Activated CD8-positive, alpha-beta T cell treated with anti-CD3 and anti-CD28 coated beads for 36 hours (primary cell): ENCODE data around the gene UGT1A7. TPM values are rescaled to one million over a fixed set of nuclear protein-coding genes. Genes with fewer than 3 reads are reported as not detected.

Source experiments
- ATAC-seq: fragments of 200-7000 bp; cut with Tn5 transposase; one replicate; pipeline ENCODE4 v1.10.0; 2021; ENCODE audit warnings: mild to moderate bottlenecking, moderate library complexity
- CTCF ChIA-PET: fragments of 350-600 bp; sonication (Branson Sonifier 250); formaldehyde crosslinking; loops from one replicate; lab custom pipeline; 2021; ENCODE audit warnings: antibody characterized with exemption; lab: Charles Lee
- POLR2A ChIA-PET: fragments of 350-600 bp; sonication (Branson Sonifier 250); formaldehyde crosslinking; loops from one replicate; lab custom pipeline; 2021; ENCODE audit warnings: antibody characterized with exemption; lab: Charles Lee
- DNase-seq: peaks from one replicate; pipeline ENCODE4 v3.0.0-alpha.2; 2020
- H3K27ac Mint-ChIP-seq: one replicate; pipeline ENCODE4 v1.8.0; 2021; ENCODE audit warnings: mild to moderate bottlenecking, mixed read lengths
- H3K27me3 Mint-ChIP-seq: one replicate; pipeline ENCODE4 v1.8.0; 2021; ENCODE audit warnings: mixed read lengths
- H3K36me3 Mint-ChIP-seq: one replicate; pipeline ENCODE4 v1.8.0; 2021; ENCODE audit warnings: low read depth, mixed read lengths
- H3K4me1 Mint-ChIP-seq: one replicate; pipeline ENCODE4 v1.8.0; 2021; ENCODE audit warnings: low read depth, mixed read lengths
- H3K4me3 Mint-ChIP-seq: one replicate; pipeline ENCODE4 v1.8.0; 2021; ENCODE audit warnings: mild to moderate bottlenecking, moderate library complexity, mixed read lengths
- H3K9me3 Mint-ChIP-seq: one replicate; pipeline ENCODE4 v1.8.0; 2021; ENCODE audit warnings: mixed read lengths
- intact Hi-C: fragments of 100-400 bp; cut with micrococcal nuclease; formaldehyde crosslinking; loops from one replicate; pipeline ENCODE4 v1.10.0; 2022
- total RNA-seq, 2 experiments: library from RNA; stranded (reverse); gene quantifications; one replicate each; pipeline ENCODE4 v1.2.3, GENCODE V29; 2021
- TF ChIP-seq, protein P1 (sequence below): fragments of 200-600 bp; IDR thresholded peaks from one replicate; pipeline ENCODE4 v1.8.0; 2022; ENCODE audit warnings: antibody characterized with exemption, mild to moderate bottlenecking

The UGT1A7 gene
- total RNA-seq, 2 experiments from 2014 or later, result not detected

DNA sequence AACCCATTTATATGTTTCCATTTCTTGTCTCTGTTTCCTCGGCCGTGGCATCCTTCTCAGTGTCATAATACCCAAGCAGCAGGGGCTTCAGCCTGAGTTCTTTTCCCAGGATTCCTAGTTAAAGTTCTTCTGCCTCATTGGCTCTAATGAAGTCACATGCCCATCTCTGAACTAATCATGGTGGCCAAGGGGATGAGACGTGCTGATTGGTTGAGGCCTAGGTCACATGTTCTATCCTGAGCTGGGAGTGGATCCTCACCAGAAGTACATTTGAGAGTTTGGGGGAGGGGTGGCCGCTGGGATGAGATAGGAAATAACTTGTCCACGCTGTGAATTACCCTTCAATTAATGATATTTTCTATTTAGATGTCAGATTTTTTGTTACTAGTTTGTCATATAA lies 27.2 kb downstream of the UGT1A7 start:
- CTCF ChIA-PET, result no interaction called here
- peaks cover 5% of the 10 kb centered on the region for H3K4me1 Mint-ChIP-seq
- ATAC-seq (no peak), DNase-seq (no peak)
- TF ChIP-seq, protein P1, sequence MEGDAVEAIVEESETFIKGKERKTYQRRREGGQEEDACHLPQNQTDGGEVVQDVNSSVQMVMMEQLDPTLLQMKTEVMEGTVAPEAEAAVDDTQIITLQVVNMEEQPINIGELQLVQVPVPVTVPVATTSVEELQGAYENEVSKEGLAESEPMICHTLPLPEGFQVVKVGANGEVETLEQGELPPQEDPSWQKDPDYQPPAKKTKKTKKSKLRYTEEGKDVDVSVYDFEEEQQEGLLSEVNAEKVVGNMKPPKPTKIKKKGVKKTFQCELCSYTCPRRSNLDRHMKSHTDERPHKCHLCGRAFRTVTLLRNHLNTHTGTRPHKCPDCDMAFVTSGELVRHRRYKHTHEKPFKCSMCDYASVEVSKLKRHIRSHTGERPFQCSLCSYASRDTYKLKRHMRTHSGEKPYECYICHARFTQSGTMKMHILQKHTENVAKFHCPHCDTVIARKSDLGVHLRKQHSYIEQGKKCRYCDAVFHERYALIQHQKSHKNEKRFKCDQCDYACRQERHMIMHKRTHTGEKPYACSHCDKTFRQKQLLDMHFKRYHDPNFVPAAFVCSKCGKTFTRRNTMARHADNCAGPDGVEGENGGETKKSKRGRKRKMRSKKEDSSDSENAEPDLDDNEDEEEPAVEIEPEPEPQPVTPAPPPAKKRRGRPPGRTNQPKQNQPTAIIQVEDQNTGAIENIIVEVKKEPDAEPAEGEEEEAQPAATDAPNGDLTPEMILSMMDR, result no peak
- POLR2A ChIA-PET, result interaction anchor here (0.6 kb wide), 1 partner anchor 14 kb away, joined by 3 read pairs; no protein-coding TSS in a partner anchor
- peaks cover 5% of the 10 kb centered on the region for H3K27me3 Mint-ChIP-seq
- no peak overlapping the region for H3K27ac Mint-ChIP-seq
- no peaks in the 10 kb centered on the region for H3K36me3 Mint-ChIP-seq
- H3K9me3 Mint-ChIP-seq, result no peaks in the 10 kb centered on the region
- no peak overlapping the region for H3K4me3 Mint-ChIP-seq
- intact Hi-C loops, result no loop called here

DNA sequence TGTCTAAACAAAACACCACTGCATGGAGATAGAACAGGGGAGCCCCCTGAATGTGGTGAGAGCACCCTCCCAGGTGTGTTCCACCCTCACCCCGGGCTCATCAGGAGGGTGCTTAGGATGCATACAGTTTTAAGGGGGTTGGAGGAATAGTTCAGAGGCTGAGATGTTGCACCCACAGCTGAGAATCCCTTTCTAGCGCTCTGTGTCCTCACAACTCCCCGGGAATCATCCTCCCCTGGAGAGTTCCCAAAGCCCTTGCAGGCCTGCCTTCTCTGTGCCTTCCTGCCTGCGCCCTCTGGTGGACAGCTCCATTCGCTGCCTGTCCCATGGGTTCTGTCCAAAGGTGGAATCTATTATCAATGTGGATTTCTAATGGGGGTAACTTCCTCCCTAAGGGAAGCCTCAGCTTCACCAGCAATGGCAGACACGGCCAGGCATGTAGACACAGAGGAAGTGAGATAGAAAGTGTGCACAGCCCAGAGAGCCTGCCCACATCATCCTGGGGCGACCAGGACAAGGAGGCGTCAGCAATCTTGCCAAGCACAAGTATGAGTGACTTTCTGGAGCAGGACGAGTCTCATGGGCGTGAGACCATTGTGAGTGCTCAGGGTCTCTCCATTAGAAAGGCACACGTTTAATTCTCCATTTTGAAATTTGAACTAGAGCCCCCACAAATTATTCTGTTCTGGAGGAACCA lies 29.8 kb downstream of the UGT1A7 start:
- H3K27ac Mint-ChIP-seq, result no peak overlapping the region
- H3K9me3 Mint-ChIP-seq, result no peaks in the 10 kb centered on the region
- H3K4me3 Mint-ChIP-seq, result no peak overlapping the region
- ChIA-PET POLR2A (no interaction called here), CTCF (interaction anchor here (0.7 to 1.5 kb wide), 9 partner anchors 10 to 279 kb away, joined by 3 to 5 read pairs (median 3); no protein-coding TSS in a partner anchor)
- H3K4me1 Mint-ChIP-seq, result peaks cover 9% of the 10 kb centered on the region
- ATAC-seq (peak; percentile 70), DNase-seq (peak; percentile 80)
- no peaks in the 10 kb centered on the region for H3K36me3 Mint-ChIP-seq
- H3K27me3 Mint-ChIP-seq, result peaks cover 8% of the 10 kb centered on the region
- intact Hi-C loops, result no loop called here
- TF ChIP-seq, protein P1, result peak; percentile 89

DNA sequence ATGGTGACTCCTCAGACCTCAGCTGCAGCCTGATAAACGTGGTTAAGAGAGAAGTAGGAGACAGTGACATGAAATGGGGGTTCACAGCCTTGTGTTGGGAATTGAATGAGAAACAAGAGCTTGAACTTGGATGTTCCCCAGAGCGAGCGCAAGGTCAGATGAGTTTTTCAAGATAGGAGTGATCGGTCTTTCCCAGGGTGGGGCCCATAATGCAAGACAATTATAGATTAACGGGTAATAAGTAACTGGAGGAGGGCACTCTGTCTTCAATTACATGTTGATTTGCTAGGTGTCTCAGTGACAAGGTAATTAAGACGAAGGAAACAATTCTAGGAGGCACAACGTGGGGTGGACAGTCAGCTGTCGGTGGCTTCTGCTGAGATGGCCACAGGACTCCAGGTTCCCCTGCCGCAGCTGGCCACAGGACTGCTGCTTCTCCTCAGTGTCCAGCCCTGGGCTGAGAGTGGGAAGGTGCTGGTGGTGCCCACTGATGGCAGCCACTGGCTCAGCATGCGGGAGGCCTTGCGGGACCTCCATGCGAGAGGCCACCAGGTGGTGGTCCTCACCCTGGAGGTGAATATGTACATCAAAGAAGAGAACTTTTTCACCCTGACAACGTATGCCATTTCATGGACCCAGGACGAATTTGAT lies 31.0 kb downstream of the UGT1A7 start, which contains the start of gene UGT1A5:
Gene UGT1A5 (plus strand): TSS at position 297 of the 651 bp plus-strand sequence. CDS start 85 bp downstream, at position 382.
- no peak within 1 kb of the TSS for H3K27ac Mint-ChIP-seq
- ATAC-seq, result no peak
- DNase-seq, result no peak
- H3K27me3 Mint-ChIP-seq, result peaks cover 8% of the 10 kb centered on the region
- CTCF ChIA-PET, result interaction anchor here (0.8 to 1.3 kb wide), 3 partner anchors 13 to 308 kb away, joined by 3 to 4 read pairs (median 3); no protein-coding TSS in a partner anchor
- H3K9me3 Mint-ChIP-seq, result no peaks in the 10 kb centered on the region
- no peak within 1 kb of the TSS for H3K4me3 Mint-ChIP-seq
- intact Hi-C loops, result no loop called here
- peaks cover 9% of the 10 kb centered on the region for H3K4me1 Mint-ChIP-seq
- H3K36me3 Mint-ChIP-seq, result no peaks in the 10 kb centered on the region
- TF ChIP-seq, protein P1, result no peak
- POLR2A ChIA-PET, result no interaction called here

DNA sequence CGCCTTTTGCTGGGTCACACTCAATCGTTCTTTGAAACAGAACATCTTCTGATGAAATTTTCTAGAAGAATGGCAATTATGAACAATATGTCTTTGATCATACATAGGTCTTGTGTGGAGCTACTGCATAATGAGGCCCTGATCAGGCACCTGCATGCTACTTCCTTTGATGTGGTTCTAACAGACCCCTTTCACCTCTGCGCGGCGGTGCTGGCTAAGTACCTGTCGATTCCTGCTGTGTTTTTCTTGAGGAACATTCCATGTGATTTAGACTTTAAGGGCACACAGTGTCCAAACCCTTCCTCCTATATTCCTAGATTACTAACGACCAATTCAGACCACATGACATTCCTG lies 31.5 kb downstream of the UGT1A7 start:
- no peaks in the 10 kb centered on the region for H3K36me3 Mint-ChIP-seq
- no peaks in the 10 kb centered on the region for H3K9me3 Mint-ChIP-seq
- peaks cover 10% of the 10 kb centered on the region for H3K27me3 Mint-ChIP-seq
- TF ChIP-seq, protein P1, result no peak
- ChIA-PET CTCF (no interaction called here), POLR2A (no interaction called here)
- H3K4me3 Mint-ChIP-seq, result no peak overlapping the region
- peaks cover 9% of the 10 kb centered on the region for H3K4me1 Mint-ChIP-seq
- ATAC-seq (no peak), DNase-seq (peak; percentile 4)
- intact Hi-C loops, result no loop called here
- H3K27ac Mint-ChIP-seq, result no peak overlapping the region

DNA sequence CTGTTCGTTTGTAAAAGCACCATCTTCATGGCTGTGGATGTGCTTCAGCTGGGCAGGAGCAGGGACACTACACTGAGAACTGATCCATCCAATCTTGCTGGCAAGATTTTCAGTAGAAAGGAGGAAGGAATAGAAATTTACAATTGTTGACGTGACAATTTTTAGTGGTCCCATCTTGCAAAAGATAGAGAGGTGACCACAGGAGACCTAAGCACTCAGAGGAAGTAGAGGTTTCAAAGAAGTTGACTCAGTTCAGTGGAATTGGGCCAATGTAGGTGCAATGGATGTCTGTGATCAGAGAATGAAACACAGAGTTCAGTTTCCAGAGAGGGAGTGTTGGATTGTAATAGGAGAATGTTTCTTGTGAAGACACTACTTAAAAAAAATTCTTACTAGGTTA lies 32.4 kb downstream of the UGT1A7 start:
- no peak overlapping the region for H3K4me3 Mint-ChIP-seq
- no peak for ATAC-seq

More for the DNA sequence above, 32.4 kb downstream of the UGT1A7 start:
- Mint-ChIP-seq H3K27me3 (peaks cover 13% of the 10 kb centered on the region), H3K9me3 (no peaks in the 10 kb centered on the region), H3K36me3 (no peaks in the 10 kb centered on the region), H3K4me1 (peaks cover 9% of the 10 kb centered on the region), H3K27ac (no peak overlapping the region)
- no peak for DNase-seq
- TF ChIP-seq, protein P1, result no peak
- CTCF ChIA-PET, result no interaction called here
- intact Hi-C loops, result no loop called here
- POLR2A ChIA-PET, result no interaction called here
